ENCODE results near the gene MAP4K2.

The MAP4K2 gene

DNA sequence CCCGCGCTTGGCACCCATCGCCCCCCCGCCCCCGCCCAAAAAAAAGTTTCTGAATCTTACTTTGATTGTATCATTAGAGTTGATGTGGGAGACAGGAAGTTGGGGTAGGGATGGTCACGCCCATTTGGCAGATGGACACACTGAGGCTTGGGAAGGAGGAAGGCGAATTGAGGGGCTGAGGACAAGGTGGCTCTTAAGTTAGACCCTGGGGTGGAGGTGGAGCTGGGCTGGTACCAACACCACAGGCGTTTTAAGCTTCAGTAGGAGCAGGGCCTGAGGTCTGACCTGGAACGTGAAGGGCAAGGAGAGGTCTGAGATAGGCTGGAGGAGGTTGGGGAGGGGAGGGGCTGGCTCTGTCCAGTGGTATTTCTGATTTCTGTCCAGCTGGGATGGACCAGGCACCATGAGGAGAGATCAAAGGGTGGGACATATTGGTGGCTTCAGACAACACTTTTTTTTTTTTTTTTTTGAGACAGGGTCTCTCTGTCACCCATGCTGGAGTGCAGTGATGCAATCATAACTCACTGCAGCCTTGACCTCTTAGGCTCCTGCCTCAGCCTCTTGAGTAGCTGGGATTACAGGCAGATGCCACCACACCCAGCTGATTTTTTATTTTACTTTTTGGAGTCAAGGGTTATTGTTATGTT, 42.2 kb upstream of the MAP4K2 start:
- no peak for TF ChIP-seq ISL1 (CRISPR knock-in tag; IDR thresholded peaks at IDR 0.05)
- TF ChIP-seq GLIS3 (CRISPR knock-in tag; IDR thresholded peaks at IDR 0.05): no peak
- no peak for TF ChIP-seq ZFP3 (CRISPR knock-in tag; IDR thresholded peaks at IDR 0.05)
- TF ChIP-seq ZNF565 (CRISPR knock-in tag; conservative IDR thresholded peaks at IDR 0.05; ENCODE audit: low read depth): no peak
- TF ChIP-seq ZC3H10 (CRISPR knock-in tag; IDR thresholded peaks at IDR 0.05): no peak
- ATAC-seq: no peak

DNA sequence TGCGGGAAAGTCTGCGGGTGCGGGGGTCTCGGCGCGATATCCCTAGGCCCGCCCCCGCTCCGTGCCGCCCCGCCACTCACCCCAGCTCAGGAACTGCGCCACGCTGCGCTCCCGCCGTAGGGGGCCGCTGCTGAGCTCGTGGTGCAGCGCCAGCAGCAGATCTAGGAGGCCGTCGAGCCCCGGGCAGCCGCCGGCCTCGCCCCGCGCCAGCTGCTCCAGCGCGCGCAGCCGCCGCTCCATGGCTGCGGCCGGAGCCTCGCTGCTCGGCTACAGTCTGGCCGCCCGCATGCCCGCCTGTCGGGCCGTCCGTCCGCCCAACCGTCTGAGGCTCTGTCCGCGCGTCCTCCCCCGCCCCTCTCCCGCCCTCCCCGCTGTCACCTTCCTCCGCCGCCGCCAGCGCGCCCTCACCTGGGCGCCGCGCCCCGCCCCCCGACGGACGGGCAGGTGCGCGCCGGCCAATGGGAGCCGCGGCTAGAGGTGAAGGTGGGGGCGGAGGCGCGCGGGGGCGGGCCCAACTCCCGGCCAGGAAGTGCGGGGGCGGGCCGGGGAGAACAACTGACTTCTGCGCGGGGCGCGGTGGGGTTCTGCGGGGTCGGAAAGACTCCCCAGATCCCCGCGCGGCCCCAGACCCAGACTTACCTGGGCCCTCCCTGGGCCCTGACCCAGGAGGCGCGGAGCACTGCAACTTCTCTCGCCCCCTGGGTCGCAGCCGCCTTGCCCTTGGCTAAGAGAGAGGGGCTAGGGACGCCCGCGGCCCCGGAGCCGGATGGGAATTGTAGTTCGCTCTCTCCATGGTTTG, 41.5 kb upstream of the MAP4K2 start, which contains the start of gene CDC42BPG:
Gene CDC42BPG (minus strand): TSS at position 324 of the 799 bp plus-strand sequence. CDS start 84 bp downstream, at position 240.
- peak; percentile 70 for ATAC-seq
- TF ChIP-seq, protein P1, sequence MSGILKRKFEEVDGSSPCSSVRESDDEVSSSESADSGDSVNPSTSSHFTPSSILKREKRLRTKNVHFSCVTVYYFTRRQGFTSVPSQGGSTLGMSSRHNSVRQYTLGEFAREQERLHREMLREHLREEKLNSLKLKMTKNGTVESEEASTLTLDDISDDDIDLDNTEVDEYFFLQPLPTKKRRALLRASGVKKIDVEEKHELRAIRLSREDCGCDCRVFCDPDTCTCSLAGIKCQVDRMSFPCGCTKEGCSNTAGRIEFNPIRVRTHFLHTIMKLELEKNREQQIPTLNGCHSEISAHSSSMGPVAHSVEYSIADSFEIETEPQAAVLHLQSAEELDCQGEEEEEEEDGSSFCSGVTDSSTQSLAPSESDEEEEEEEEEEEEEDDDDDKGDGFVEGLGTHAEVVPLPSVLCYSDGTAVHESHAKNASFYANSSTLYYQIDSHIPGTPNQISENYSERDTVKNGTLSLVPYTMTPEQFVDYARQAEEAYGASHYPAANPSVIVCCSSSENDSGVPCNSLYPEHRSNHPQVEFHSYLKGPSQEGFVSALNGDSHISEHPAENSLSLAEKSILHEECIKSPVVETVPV (CRISPR knock-in tag; IDR thresholded peaks at IDR 0.05): no peak
- TF ChIP-seq, protein P2, sequence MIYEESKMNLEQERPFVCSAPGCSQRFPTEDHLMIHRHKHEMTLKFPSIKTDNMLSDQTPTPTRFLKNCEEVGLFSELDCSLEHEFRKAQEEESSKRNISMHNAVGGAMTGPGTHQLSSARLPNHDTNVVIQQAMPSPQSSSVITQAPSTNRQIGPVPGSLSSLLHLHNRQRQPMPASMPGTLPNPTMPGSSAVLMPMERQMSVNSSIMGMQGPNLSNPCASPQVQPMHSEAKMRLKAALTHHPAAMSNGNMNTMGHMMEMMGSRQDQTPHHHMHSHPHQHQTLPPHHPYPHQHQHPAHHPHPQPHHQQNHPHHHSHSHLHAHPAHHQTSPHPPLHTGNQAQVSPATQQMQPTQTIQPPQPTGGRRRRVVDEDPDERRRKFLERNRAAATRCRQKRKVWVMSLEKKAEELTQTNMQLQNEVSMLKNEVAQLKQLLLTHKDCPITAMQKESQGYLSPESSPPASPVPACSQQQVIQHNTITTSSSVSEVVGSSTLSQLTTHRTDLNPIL (CRISPR knock-in tag; IDR thresholded peaks at IDR 0.05; ENCODE audit: low read depth): no peak
- TF ChIP-seq ESRRG (CRISPR knock-in tag; IDR thresholded peaks at IDR 0.05) (no peak), ZNF565 (CRISPR knock-in tag; conservative IDR thresholded peaks at IDR 0.05; ENCODE audit: low read depth) (no peak), ARNTL (CRISPR knock-in tag; IDR thresholded peaks at IDR 0.05; ENCODE audit: borderline replicate concordance, low read depth) (no peak), TCF4 (CRISPR knock-in tag; IDR thresholded peaks at IDR 0.05; ENCODE audit: borderline replicate concordance) (no peak), ZNF70 (CRISPR knock-in tag; IDR thresholded peaks at IDR 0.05) (no peak), ZC3H10 (CRISPR knock-in tag; IDR thresholded peaks at IDR 0.05) (no peak), ZNF8 (CRISPR knock-in tag; IDR thresholded peaks at IDR 0.05) (no peak), ZFP30 (CRISPR knock-in tag; IDR thresholded peaks at IDR 0.05) (no peak), SNAI2 (CRISPR knock-in tag; IDR thresholded peaks at IDR 0.05) (no peak), TOX (CRISPR knock-in tag; IDR thresholded peaks at IDR 0.05; ENCODE audit: borderline replicate concordance) (no peak)
- TF ChIP-seq, protein P3, sequence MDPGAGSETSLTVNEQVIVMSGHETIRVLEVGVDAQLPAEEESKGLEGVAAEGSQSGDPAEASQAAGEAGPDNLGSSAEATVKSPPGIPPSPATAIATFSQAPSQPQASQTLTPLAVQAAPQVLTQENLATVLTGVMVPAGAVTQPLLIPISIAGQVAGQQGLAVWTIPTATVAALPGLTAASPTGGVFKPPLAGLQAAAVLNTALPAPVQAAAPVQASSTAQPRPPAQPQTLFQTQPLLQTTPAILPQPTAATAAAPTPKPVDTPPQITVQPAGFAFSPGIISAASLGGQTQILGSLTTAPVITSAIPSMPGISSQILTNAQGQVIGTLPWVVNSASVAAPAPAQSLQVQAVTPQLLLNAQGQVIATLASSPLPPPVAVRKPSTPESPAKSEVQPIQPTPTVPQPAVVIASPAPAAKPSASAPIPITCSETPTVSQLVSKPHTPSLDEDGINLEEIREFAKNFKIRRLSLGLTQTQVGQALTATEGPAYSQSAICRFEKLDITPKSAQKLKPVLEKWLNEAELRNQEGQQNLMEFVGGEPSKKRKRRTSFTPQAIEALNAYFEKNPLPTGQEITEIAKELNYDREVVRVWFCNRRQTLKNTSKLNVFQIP (CRISPR knock-in tag; IDR thresholded peaks at IDR 0.05; ENCODE audit: borderline replicate concordance, low read depth): no peak
- TF ChIP-seq, protein P4, sequence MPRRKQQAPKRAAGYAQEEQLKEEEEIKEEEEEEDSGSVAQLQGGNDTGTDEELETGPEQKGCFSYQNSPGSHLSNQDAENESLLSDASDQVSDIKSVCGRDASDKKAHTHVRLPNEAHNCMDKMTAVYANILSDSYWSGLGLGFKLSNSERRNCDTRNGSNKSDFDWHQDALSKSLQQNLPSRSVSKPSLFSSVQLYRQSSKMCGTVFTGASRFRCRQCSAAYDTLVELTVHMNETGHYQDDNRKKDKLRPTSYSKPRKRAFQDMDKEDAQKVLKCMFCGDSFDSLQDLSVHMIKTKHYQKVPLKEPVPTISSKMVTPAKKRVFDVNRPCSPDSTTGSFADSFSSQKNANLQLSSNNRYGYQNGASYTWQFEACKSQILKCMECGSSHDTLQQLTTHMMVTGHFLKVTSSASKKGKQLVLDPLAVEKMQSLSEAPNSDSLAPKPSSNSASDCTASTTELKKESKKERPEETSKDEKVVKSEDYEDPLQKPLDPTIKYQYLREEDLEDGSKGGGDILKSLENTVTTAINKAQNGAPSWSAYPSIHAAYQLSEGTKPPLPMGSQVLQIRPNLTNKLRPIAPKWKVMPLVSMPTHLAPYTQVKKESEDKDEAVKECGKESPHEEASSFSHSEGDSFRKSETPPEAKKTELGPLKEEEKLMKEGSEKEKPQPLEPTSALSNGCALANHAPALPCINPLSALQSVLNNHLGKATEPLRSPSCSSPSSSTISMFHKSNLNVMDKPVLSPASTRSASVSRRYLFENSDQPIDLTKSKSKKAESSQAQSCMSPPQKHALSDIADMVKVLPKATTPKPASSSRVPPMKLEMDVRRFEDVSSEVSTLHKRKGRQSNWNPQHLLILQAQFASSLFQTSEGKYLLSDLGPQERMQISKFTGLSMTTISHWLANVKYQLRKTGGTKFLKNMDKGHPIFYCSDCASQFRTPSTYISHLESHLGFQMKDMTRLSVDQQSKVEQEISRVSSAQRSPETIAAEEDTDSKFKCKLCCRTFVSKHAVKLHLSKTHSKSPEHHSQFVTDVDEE (CRISPR knock-in tag; IDR thresholded peaks at IDR 0.05): no peak

DNA sequence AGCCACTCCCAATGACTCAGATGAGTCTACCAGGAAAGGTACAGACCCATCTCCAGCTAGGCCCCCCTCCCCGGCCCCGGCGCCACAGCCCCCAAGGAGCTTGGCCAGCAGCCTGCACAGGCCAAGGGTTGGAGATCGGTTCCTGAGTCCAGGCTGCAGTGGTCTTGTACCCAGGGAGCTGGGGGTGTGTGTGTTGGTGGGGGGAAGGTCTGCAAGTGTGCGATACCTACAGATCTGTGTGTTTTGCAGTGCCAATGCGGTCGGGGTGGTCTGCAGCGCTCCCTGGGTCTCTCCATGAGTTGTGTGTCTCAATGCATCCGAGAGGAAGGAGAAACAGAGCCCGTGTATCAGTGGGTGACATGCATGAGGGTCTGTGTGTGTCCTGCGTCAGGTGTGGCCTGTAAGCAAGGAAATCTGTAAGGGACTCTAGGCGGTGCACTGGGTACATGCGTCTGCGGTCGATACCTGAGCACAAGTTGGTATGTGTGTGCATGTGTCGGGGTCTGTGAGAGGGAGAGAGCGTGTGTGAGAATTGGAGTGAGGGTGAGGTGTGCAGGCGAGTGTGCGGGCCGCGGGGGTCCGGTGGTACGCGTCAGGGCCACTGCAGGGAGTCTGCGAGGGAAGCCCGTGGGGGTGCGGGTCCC, 40.8 kb upstream of the MAP4K2 start:
- ATAC-seq: no peak
- TF ChIP-seq SNAI2 (CRISPR knock-in tag; IDR thresholded peaks at IDR 0.05) (no peak), ZNF565 (CRISPR knock-in tag; conservative IDR thresholded peaks at IDR 0.05; ENCODE audit: low read depth) (no peak), GLIS3 (CRISPR knock-in tag; IDR thresholded peaks at IDR 0.05) (no peak), ZNF8 (CRISPR knock-in tag; IDR thresholded peaks at IDR 0.05) (no peak)
